ENCODE results near the gene GOLGA7B.

Gene GOLGA7B

GRCh38 chr10:97916586-97916985 is 66.9 kb downstream of the GOLGA7B start:
- no peaks in the 10 kb centered on the region for H3K4me1 ChIP-seq (ENCODE audit: control insufficient read depth, insufficient read depth, low read length)
- no peak overlapping the region for H3K4me3 ChIP-seq (ENCODE audit: low read depth, low read length)
- peaks cover 23% of the 10 kb centered on the region for H3K27me3 ChIP-seq (ENCODE audit: control insufficient read depth, insufficient read depth, low read length)
- H3K9me3 ChIP-seq (ENCODE audit: control insufficient read depth, insufficient read depth, low read length) = no peaks in the 10 kb centered on the region
- H3K36me3 ChIP-seq (ENCODE audit: control insufficient read depth, insufficient read depth, low read length) = no peaks in the 10 kb centered on the region
- no peak overlapping the region for H3K9ac ChIP-seq (ENCODE audit: low read depth, low read length)

DNA sequence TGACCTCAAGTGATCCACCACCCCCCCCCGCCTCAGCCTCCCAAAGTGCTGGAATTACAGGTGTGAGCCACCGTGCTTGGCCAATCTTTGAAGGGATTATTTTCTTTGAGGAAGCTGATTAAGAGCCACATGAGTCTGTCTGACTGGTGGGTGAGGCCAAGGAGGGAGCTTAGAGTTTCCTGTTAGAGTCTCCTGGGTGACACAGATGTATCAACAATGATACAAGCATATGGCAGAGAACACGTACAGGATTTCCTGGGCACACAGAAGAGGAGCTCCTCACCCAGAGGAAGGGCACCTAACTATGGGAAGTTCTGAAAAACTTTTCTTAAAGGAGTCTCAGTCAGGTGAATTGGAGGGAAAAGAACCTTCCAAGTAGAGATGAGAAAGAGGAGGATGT is 69.4 kb downstream of the GOLGA7B start:
- no peaks in the 10 kb centered on the region for H3K4me1 ChIP-seq (ENCODE audit: control insufficient read depth, insufficient read depth, low read length)
- H3K27me3 ChIP-seq (ENCODE audit: control insufficient read depth, insufficient read depth, low read length) = peaks cover 21% of the 10 kb centered on the region
- H3K36me3 ChIP-seq (ENCODE audit: control insufficient read depth, insufficient read depth, low read length) = no peaks in the 10 kb centered on the region
- no peaks in the 10 kb centered on the region for H3K9me3 ChIP-seq (ENCODE audit: control insufficient read depth, insufficient read depth, low read length)
- H3K9ac ChIP-seq (ENCODE audit: low read depth, low read length) = no peak overlapping the region
- no peak overlapping the region for H3K4me3 ChIP-seq (ENCODE audit: low read depth, low read length)

DNA sequence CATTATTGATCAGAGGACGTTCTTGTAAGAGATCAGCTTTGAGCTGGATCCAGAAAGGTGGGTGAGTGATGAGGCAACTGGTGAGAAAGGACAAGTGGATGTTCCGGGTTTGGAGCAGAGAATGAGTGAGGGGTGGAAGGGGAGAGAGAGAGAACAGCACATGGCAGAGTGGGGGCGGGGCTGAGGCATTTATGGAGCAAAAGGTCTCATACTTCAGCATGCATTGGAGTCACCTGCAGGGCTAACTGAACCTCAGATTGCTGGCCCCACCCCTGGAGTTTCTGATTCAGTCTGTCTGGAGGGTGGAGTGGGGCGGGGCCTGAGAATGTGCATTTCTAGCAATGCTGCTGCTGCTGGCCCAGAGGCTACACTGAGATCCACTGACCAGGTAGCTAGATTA is 71.2 kb downstream of the GOLGA7B start:
- H3K4me3 ChIP-seq (ENCODE audit: low read depth, low read length) = no peak overlapping the region
- no peaks in the 10 kb centered on the region for H3K36me3 ChIP-seq (ENCODE audit: control insufficient read depth, insufficient read depth, low read length)
- no peaks in the 10 kb centered on the region for H3K9me3 ChIP-seq (ENCODE audit: control insufficient read depth, insufficient read depth, low read length)
- H3K4me1 ChIP-seq (ENCODE audit: control insufficient read depth, insufficient read depth, low read length) = no peaks in the 10 kb centered on the region
- H3K27me3 ChIP-seq (ENCODE audit: control insufficient read depth, insufficient read depth, low read length) = peaks cover 12% of the 10 kb centered on the region
- H3K9ac ChIP-seq (ENCODE audit: low read depth, low read length) = no peak overlapping the region
